GM12878 (cell line): ENCODE data around the gene LRBA. TPM values are rescaled to one million over a fixed set of nuclear protein-coding genes. Genes with fewer than 3 reads are reported as not detected.

Source experiments
- ATAC-seq: fragments of 200-7000 bp; cut with Tn5 transposase; 3 replicates; pipeline ENCODE4 v1.9.1; 2020; ENCODE audit warnings: mild to moderate bottlenecking, moderate library complexity
- BruUV-seq: library from RNA; stranded (reverse); fragments of 400-500 nt; replicated peaks from 2 replicates; lab custom pipeline; 2021; lab: Mats Ljungman, UMichigan
- CTCF ChIA-PET: fragments of 300-600 bp; sonication (Branson Sonifier 250); formaldehyde crosslinking; extraction: SDS; loops from one replicate; lab custom pipeline; 2021; ENCODE audit warnings: inconsistent platforms; lab: Yijun Ruan, JAX
- POLR2A ChIA-PET: fragments of 350-600 bp; formaldehyde crosslinking; extraction: SDS; loops from one replicate; lab custom pipeline; 2021; ENCODE audit warnings: inconsistent platforms; lab: Charles Lee
- RAD21 ChIA-PET: fragments of 300-600 bp; sonication (Branson Sonifier 250); formaldehyde crosslinking; loops from one replicate; lab custom pipeline; 2023; ENCODE audit warnings: antibody characterized with exemption; ENCODE audit not compliant: unreplicated experiment; lab: Charles Lee
- SMC1A ChIA-PET: fragments of 300-600 bp; sonication (Branson Sonifier 250); formaldehyde crosslinking; loops from one replicate; lab custom pipeline; 2023; ENCODE audit not compliant: unreplicated experiment, uncharacterized antibody; lab: Charles Lee
- DNase-seq: peaks from one replicate; pipeline ENCODE4 v3.0.0-alpha.2; 2011; ENCODE audit warnings: low read depth, low spot score
- FAIRE-seq: peaks from 3 replicates; lab custom pipeline; 2011; peaks lifted over from hg19 to GRCh38; lab: Jason Lieb, UNC
- H2AFZ ChIP-seq: 2 replicates; pipeline ENCODE4 v1.6.0; 2011; ENCODE audit warnings: low read depth, low read length, control low read depth; ENCODE audit not compliant: control insufficient read depth
- H3K27ac ChIP-seq: 2 replicates; pipeline ENCODE4 v1.5.1; 2011; ENCODE audit warnings: control low read depth; ENCODE audit not compliant: control insufficient read depth, insufficient read depth
- H3K27me3 ChIP-seq, 2 experiments: replicated peaks in 1 of 2; 2 replicates each; pipeline versions ENCODE4 v1.6.0 to v1.6.1; 2011; ENCODE audit warnings: low read length in 1 of 2; ENCODE audit not compliant: control insufficient read depth in 2 of 2, insufficient read depth in 2 of 2
- H3K36me3 ChIP-seq, 2 experiments: 2 replicates each; pipeline ENCODE4 v1.5.1; 2011; ENCODE audit warnings: low read length in 1 of 2; ENCODE audit not compliant: control insufficient read depth in 2 of 2, insufficient read depth in 2 of 2
- H3K4me1 ChIP-seq: 2 replicates; pipeline ENCODE4 v1.6.1; 2011; ENCODE audit warnings: mild to moderate bottlenecking, low read length, moderate library complexity, mixed read lengths; ENCODE audit not compliant: control insufficient read depth, insufficient read depth
- H3K4me2 ChIP-seq: 2 replicates; pipeline ENCODE4 v1.6.0; 2011; ENCODE audit warnings: control low read depth; ENCODE audit not compliant: control insufficient read depth, insufficient read depth
- H3K4me3 ChIP-seq: fragments of 200-600 bp; sonication (generic); 2 replicates; pipeline ENCODE4 v1.5.1; 2016
- H3K79me2 ChIP-seq: 2 replicates; pipeline ENCODE4 v1.6.0; 2011; ENCODE audit warnings: low read length; ENCODE audit not compliant: control insufficient read depth, insufficient read depth
- H3K9ac ChIP-seq: 2 replicates; pipeline ENCODE4 v1.8.0; 2011; ENCODE audit warnings: low read length, control low read depth, mixed read lengths; ENCODE audit not compliant: control insufficient read depth, insufficient read depth
- H3K9me3 ChIP-seq: replicated peaks from 3 replicates; pipeline ENCODE4 v1.5.1; 2011; ENCODE audit warnings: mild to moderate bottlenecking, low read length; ENCODE audit not compliant: control insufficient read depth, insufficient read depth
- H4K20me1 ChIP-seq: 2 replicates; pipeline ENCODE4 v1.6.0; 2011; ENCODE audit not compliant: control insufficient read depth, insufficient read depth
- ASH2L ChIP-seq: fragments of 300-600, 200-600 bp; sonication (generic); IDR thresholded peaks from 2 replicates; pipeline ENCODE4 v1.6.1; 2017; ENCODE audit warnings: low read depth, mild to moderate bottlenecking, borderline replicate concordance
- BRCA1 ChIP-seq: IDR thresholded peaks from 2 replicates; pipeline ENCODE4 v1.6.1; 2011; ENCODE audit warnings: low read depth, low read length, improper control_type of control experiment
- CEBPB ChIP-seq, 2 experiments: fragments of 150-350 bp in 1 of 2; IDR thresholded peaks; 2 replicates each; pipeline ENCODE4 v1.6.1; 2012 to 2014; ENCODE audit warnings: low read depth in 2 of 2, low read length in 2 of 2, borderline replicate concordance in 1 of 2, inconsistent platforms in 1 of 2
- CEBPZ ChIP-seq: fragments of 150-350 bp; IDR thresholded peaks from 2 replicates; pipeline ENCODE4 v1.6.1; 2016; ENCODE audit warnings: low read depth, low read length
- FOS ChIP-seq: IDR thresholded peaks from 3 replicates; pipeline ENCODE4 v1.6.1; 2011; ENCODE audit warnings: borderline replicate concordance; ENCODE audit not compliant: insufficient read length; ENCODE audit errors: extremely low read depth
- FOXK2 ChIP-seq: fragments of 450-650 bp; IDR thresholded peaks from 2 replicates; pipeline ENCODE4 v1.6.1; 2017; ENCODE audit warnings: mild to moderate bottlenecking, moderate library complexity
- HDGF ChIP-seq: fragments of 450-650 bp; IDR thresholded peaks from 2 replicates; pipeline ENCODE4 v1.6.1; 2016; ENCODE audit warnings: antibody characterized with exemption
- JUND ChIP-seq: IDR thresholded peaks from 2 replicates; pipeline ENCODE4 v1.6.1; 2012; ENCODE audit warnings: low read depth, mild to moderate bottlenecking, low read length, improper control_type of control experiment, moderate library complexity
- LARP7 ChIP-seq: fragments of 450-650 bp; IDR thresholded peaks from 2 replicates; pipeline ENCODE4 v1.6.1; 2017; ENCODE audit warnings: mild to moderate bottlenecking
- NRF1 ChIP-seq: conservative IDR thresholded peaks from 2 replicates; pipeline ENCODE4 v1.6.1; 2011; ENCODE audit warnings: mild to moderate bottlenecking, low read depth, low read length, improper control_type of control experiment
- PBX3 ChIP-seq: IDR thresholded peaks from 2 replicates; pipeline ENCODE4 v1.6.1; 2011; ENCODE audit warnings: mild to moderate bottlenecking, low read depth, low read length, moderate library complexity; ENCODE audit not compliant: insufficient replicate concordance
- RELB ChIP-seq: fragments of 450-650 bp; IDR thresholded peaks from 2 replicates; pipeline ENCODE4 v1.6.1; 2017; ENCODE audit warnings: low read depth, mild to moderate bottlenecking, moderate library complexity
- SMAD1 ChIP-seq: fragments of 450-650 bp; IDR thresholded peaks from 2 replicates; pipeline ENCODE4 v1.6.1; 2018; ENCODE audit warnings: mild to moderate bottlenecking, low read depth; ENCODE audit not compliant: partially characterized antibody
- SRF ChIP-seq, 2 experiments: IDR thresholded peaks; 2 replicates each; pipeline ENCODE4 v1.6.1; 2011; ENCODE audit warnings: low read depth in 2 of 2, low read length in 2 of 2, mild to moderate bottlenecking in 1 of 2, moderate library complexity in 1 of 2
- SUPT20H ChIP-seq: IDR thresholded peaks from 2 replicates; pipeline ENCODE4 v1.6.1; 2011; ENCODE audit warnings: low read depth, mild to moderate bottlenecking, low read length, moderate library complexity, borderline replicate concordance; ENCODE audit not compliant: control insufficient read depth
- ZNF207 ChIP-seq: fragments of 450-650 bp; IDR thresholded peaks from 2 replicates; pipeline ENCODE4 v1.6.1; 2014; ENCODE audit warnings: antibody characterized with exemption, mild to moderate bottlenecking, borderline replicate concordance
- ZNF24 ChIP-seq: fragments of 450-650 bp; IDR thresholded peaks from 2 replicates; pipeline ENCODE4 v1.6.1; 2017; ENCODE audit warnings: antibody characterized with exemption, mild to moderate bottlenecking
- WGBS: methylation state at CpG from one replicate; pipeline ENCODE4 v1.1.6; 2016; ENCODE audit warnings: low lambda C conversion rate; ENCODE audit not compliant: insufficient replicate concordance, insufficient coverage; ENCODE audit errors: missing lambda C conversion rate; 5-methylcytosine and 5-hydroxymethylcytosine counted together
- in situ Hi-C: fragments of 300-500 bp; cut with MboI; formaldehyde crosslinking; loops from 9 replicates; pipeline ENCODE4 v1.14.3; 2018; ENCODE audit warnings: mixed read lengths
- intact Hi-C: fragments of 100-400 bp; cut with micrococcal nuclease; formaldehyde crosslinking; loops from one replicate; pipeline ENCODE4 v1.14.2; 2022; ENCODE audit not compliant: unreplicated experiment
- polyA plus RNA-seq, 11 experiments: library from polyadenylated mRNA; depleted of rRNA in 4 of 11; unstranded in 6 of 11; stranded (reverse) in 5 of 11; fragments of >200 nt; fragmentation: Nextera tagmentation in 4 of 11; fragmentation: Illumina TruSeq in 1 of 11; extraction: Ambion mirVana in 4 of 11; extraction: Trizol in 1 of 11; gene quantifications; 1 replicate in 1 of 11; 2 replicates in 10 of 11; pipeline versions ENCODE4 v1.2.1 to v1.2.3, GENCODE V29; 2011 to 2016; ENCODE audit warnings: inconsistent platforms in 2 of 11, missing spikeins in 2 of 11, low read depth in 1 of 11
- total RNA-seq, 4 experiments: library from RNA; depleted of rRNA in 3 of 4; stranded (reverse); fragments of >200 nt in 3 of 4; fragmentation: Illumina TruSeq in 1 of 4; extraction: Trizol in 1 of 4; gene quantifications; 2 replicates each; pipeline versions ENCODE4 v1.2.1 to v1.2.3, GENCODE V29; 2013 to 2021

Gene LRBA
- total and polyA plus RNA-seq, 10 of the 15 experiments (the other 5 are each of a cell fraction or from before 2014, with no cell fraction given), result 20.3 to 93.4 (median 55.0) TPM

- TF ChIP-seq CEBPB (IDR thresholded peaks at IDR 0.05; ENCODE audit: borderline replicate concordance in 1 of 2, low read depth in 2 of 2, low read length in 2 of 2) (no peak), ASH2L (no peak), BRCA1 (no peak), LARP7 (no peak)
Observed at GRCh38 chr4:150328496-150328895, 686.6 kb downstream of the LRBA start (continued).

- Histone ChIP-seq H3K9ac (no peak overlapping the region), H3K27ac (no peak overlapping the region), H2AFZ (no peak overlapping the region), H3K4me2 (no peak overlapping the region), H3K36me3 (no peaks in the 10 kb centered on the region; a peak in 1 of 4 replicates), H3K27me3 (no peaks in the 10 kb centered on the region), H3K4me1 (no peaks in the 10 kb centered on the region)
- ATAC-seq (no peak), FAIRE-seq (no peak), DNase-seq (no peak)
- ChIA-PET CTCF (interaction anchor here (0.8 to 1.3 kb wide), 4 partner anchors 8 to 540 kb away, joined by 3 to 5 read pairs (median 4); no protein-coding TSS in a partner anchor), POLR2A (interaction anchor here (0.6 kb wide), 1 partner anchor 23 kb away, joined by 3 read pairs; no protein-coding TSS in a partner anchor)
- no TSS peak for BruUV-seq
- 84% methylated on average over 3 of the region's 3 CpGs for WGBS
- intact Hi-C loops, result no loop called here
- TF ChIP-seq FOS (no peak), JUND (no peak), HDGF (no peak), ZNF24 (no peak), FOXK2 (no peak), SRF (IDR thresholded peaks at IDR 0.05; ENCODE audit: low read depth in 2 of 2, low read length in 2 of 2) (no peak), NRF1 (no peak), PBX3 (no peak), RELB (no peak), CEBPZ (no peak), SUPT20H (no peak), ZNF207 (no peak), SMAD1 (no peak)
- TF ChIP-seq, all 136 proteins: peak for 0
- Histone ChIP-seq H3K4me3 (no peak overlapping the region), H3K79me2 (no peaks in the 10 kb centered on the region), H3K9me3 (no peaks in the 10 kb centered on the region), H4K20me1 (no peaks in the 10 kb centered on the region)
- ChIA-PET SMC1A (interaction anchor here (0.7 to 1.3 kb wide), 3 partner anchors 11 to 246 kb away, joined by 3 to 6 read pairs (median 3); no protein-coding TSS in a partner anchor), RAD21 (no interaction called here)
- in situ Hi-C loops, result no loop called here
Observed at GRCh38 chr4:150327262-150327780, 687.8 kb downstream of the LRBA start.
